Right cardiac atrium (tissue), 5 donors: ENCODE measurements around the gene ITCH. TPM values are rescaled to one million over a fixed set of nuclear protein-coding genes. Genes with fewer than 3 reads are reported as not detected.
"Not testable (repeated sequence)": the region's sequence is repeated elsewhere in the genome, so short reads cannot be mapped to it uniquely, and the experiment has no call there.

ENCODE experiments used
- ATAC-seq, 2 donors: fragments of 200-7000 bp; cut with Tn5 transposase; one replicate each; pipeline versions ENCODE4 v1.8.0 to v1.9.1; 2020; ENCODE audit warnings: moderate library complexity in 2 of 2, mild to moderate bottlenecking in 1 of 2
- DNase-seq, 3 donors: peaks; one replicate each; pipeline ENCODE4 v3.0.0-alpha.2; 2020
- H3K27ac ChIP-seq: one replicate; pipeline ENCODE4 v1.5.1; 2013; ENCODE audit warnings: mild to moderate bottlenecking, low read length, control low read depth, moderate library complexity
- H3K27me3 ChIP-seq: one replicate; pipeline ENCODE4 v1.6.1; 2013; ENCODE audit not compliant: control insufficient read depth, insufficient read depth
- H3K4me1 ChIP-seq: one replicate; pipeline ENCODE4 v1.6.1; 2013; ENCODE audit warnings: low read length; ENCODE audit not compliant: control insufficient read depth, insufficient read depth
- H3K4me3 ChIP-seq: one replicate; pipeline ENCODE4 v1.5.1; 2013; ENCODE audit warnings: low read length, control low read depth
- H3K9me3 ChIP-seq: one replicate; pipeline ENCODE4 v1.6.1; 2013; ENCODE audit warnings: low read length; ENCODE audit not compliant: control insufficient read depth
- WGBS: extraction: QIAGEN DNeasy Blood & Tissue Kit; methylation state at CpG from one replicate; pipeline ENCODE4 v1.1.7; 2013; 5-methylcytosine and 5-hydroxymethylcytosine counted together
- intact Hi-C, 4 donors: fragments of 100-400 bp; cut with DNase I; formaldehyde crosslinking; loops; one replicate each; pipeline versions ENCODE4 v1.11.0 to v1.14.0; 2022 to 2023
- polyA plus RNA-seq: library from polyadenylated mRNA; stranded (reverse); fragments of 200-250 nt; gene quantifications from one replicate; pipeline ENCODE4 v1.2.3, GENCODE V29; 2013
- total RNA-seq, 4 donors: library from RNA; stranded (reverse); fragmentation: NEBNext Ultra II Directional; extraction: Animal tissue kit (Norgen Biotek cat#: 25700); gene quantifications; one replicate each; pipeline ENCODE4 v1.2.1, GENCODE V29; 2021
- donor health status: healthy with polysubstance abuse.
- donor health status: DM: no; HTN: yes; CAD: no.
- donor health status: DM: no; HTN: no; CAD: no.
- donor health status: DM: no; HTN: yes; CAD: no; lungs with severe emphysema.
- donor health status: DM: yes; HTN: yes; CAD: no.

Gene ITCH
- total and polyA plus RNA-seq, 5 donors: 9.7 to 54.9 (median 48.6) TPM

DNA sequence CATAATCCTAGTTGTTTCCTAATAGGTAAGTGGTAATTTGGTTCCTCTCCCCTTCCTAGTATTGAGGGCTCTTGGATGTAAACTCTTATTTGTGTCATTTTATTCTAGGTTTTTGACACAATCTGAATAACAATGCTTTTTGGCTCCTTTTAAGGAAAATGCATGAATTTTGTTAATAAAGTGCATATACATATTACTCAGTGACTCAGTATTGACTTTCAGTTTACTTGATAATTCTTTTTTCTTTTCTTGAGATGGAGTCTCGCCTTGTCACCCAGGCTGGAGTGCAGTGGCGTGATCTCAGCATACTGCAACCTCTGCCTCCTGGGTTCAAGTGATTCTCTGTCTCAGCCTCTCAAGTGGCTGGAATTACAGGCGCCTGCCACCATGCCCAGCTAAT lies 19.1 kb downstream of the ITCH start:
- no peak for DNase-seq
- intact Hi-C loops: no loop called here
- WGBS: 97% methylated on average over 3 of the region's 3 CpGs
- no peaks in the 10 kb centered on the region for H3K27me3 ChIP-seq
- no peak overlapping the region for H3K27ac ChIP-seq
- H3K4me1 ChIP-seq: peaks cover 3% of the 10 kb centered on the region
- no peaks in the 10 kb centered on the region for H3K9me3 ChIP-seq
- no peak overlapping the region for H3K4me3 ChIP-seq
- no peak for ATAC-seq

DNA sequence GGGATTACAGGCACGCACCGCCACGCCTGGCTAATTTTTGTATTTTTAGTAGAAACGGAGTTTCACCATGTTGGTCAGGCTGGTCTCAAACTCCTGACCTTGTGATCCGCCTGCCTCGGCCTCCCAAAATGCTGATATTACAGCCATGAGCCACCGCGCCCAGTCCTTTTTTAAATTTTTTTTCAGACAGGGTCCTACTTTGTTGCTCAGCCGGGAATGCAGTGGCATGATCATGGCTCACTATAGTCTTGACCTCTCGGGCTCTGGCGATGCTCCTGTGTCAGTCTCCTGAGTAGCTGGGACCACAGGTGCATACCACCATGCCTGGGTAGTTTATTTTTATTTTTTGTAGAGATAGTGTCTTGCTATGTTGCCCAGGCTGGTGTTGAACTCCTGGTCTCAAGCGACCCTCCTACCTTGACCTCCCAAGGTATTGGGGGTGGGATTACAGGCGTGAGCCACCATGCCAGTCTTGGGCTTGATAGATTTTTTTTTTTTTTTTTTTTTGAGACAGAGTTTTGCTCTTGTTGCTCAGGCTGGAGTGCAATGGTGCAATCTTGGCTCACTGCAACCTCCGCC lies 19.9 kb downstream of the ITCH start:
- 95% methylated on average over 14 of the region's 14 CpGs for WGBS
- H3K4me1 ChIP-seq, H3K4me3 ChIP-seq, H3K9me3 ChIP-seq, intact Hi-C loops, DNase-seq, H3K27me3 ChIP-seq, H3K27ac ChIP-seq, ATAC-seq: not testable (repeated sequence)

DNA sequence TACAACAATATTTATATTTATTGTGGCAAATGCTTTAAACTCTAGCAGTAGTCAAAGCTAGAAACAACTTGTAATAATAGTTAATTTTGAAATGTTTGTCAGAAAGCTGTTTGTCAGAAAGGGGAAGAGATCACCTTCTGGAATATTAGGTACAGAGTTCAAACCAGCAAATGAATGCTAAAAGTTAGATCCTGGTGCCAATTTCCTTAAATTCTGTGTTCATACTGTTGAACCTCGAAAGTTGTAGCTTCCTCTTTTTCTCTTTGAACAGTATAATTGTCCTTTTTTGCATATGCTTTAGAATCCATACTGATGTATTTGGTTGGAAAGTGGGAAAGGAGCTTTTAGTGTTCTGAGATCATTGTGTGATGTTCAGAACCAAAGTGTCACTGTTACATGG lies 22.4 kb downstream of the ITCH start:
- no peak for DNase-seq

GRCh38 chr20:34388000-34388399 lies 24.9 kb downstream of the ITCH start:
- peaks cover 3% of the 10 kb centered on the region for H3K4me1 ChIP-seq
- no peak overlapping the region for H3K27ac ChIP-seq
- 90% methylated on average over 3 of the region's 3 CpGs for WGBS

More for the DNA sequence above, 22.4 kb downstream of the ITCH start:
- WGBS: 52% methylated on average over 1 of the region's 1 CpG
- no peak for ATAC-seq
- intact Hi-C loops: no loop called here
- no peak overlapping the region for H3K27ac ChIP-seq
- no peaks in the 10 kb centered on the region for H3K27me3 ChIP-seq
- H3K4me1 ChIP-seq: peaks cover 3% of the 10 kb centered on the region
- no peaks in the 10 kb centered on the region for H3K9me3 ChIP-seq
- H3K4me3 ChIP-seq: no peak overlapping the region

GRCh38 chr20:34388678-34389077 lies 25.6 kb downstream of the ITCH start:
- no peaks in the 10 kb centered on the region for H3K27me3 ChIP-seq
- ATAC-seq (no peak), DNase-seq (no peak)
- H3K9me3 ChIP-seq: no peaks in the 10 kb centered on the region
- H3K4me3 ChIP-seq: no peak overlapping the region
- intact Hi-C loops: no loop called here
- no peak overlapping the region for H3K27ac ChIP-seq
- peaks cover 3% of the 10 kb centered on the region for H3K4me1 ChIP-seq
- WGBS: 93% methylated on average over 2 of the region's 2 CpGs

More at GRCh38 chr20:34388000-34388399, 24.9 kb downstream of the ITCH start:
- Histone ChIP-seq H3K9me3 (no peaks in the 10 kb centered on the region), H3K4me3 (no peak overlapping the region), H3K27me3 (no peaks in the 10 kb centered on the region)
- intact Hi-C loops: no loop called here
- ATAC-seq (no peak), DNase-seq (no peak)

GRCh38 chr20:34389206-34389953 lies 26.3 kb downstream of the ITCH start:
- WGBS: 67% methylated on average over 2 of the region's 2 CpGs
- intact Hi-C loops: no loop called here
- H3K27me3 ChIP-seq: no peaks in the 10 kb centered on the region
- no peaks in the 10 kb centered on the region for H3K9me3 ChIP-seq
- no peak overlapping the region for H3K4me3 ChIP-seq
- DNase-seq: no peak
- ATAC-seq: no peak
- no peak overlapping the region for H3K27ac ChIP-seq
- peaks cover 3% of the 10 kb centered on the region for H3K4me1 ChIP-seq

DNA sequence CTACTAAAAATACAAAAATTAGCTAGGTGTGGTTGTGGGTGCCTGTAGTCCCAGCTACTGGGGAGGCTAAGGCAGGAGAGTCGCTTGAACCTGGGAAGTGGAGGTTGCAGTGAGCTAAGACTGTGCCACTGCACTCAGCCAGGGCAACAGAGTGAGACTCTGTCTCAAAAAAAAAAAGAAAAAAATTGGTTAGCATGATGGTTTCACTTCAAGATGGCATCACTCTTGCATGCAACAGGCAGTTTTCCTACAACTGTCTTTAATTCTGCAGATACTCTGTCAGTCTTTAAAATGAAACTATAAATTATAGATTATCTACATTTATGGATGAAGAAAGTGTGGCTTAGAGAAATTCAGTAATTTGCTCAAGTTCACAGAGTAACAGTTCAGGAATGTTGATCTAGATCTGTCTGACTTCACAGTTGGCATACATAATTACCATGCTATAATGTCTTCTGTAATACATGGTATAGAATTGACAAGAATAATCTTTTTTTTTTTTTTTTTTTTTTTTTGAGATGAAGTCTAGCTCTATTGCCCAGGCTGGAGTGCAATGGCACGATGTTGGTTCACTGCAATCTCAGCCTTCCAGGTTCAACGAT lies 27.0 kb downstream of the ITCH start:
- intact Hi-C loops: no loop called here
- H3K4me3 ChIP-seq: no peak overlapping the region
- no peaks in the 10 kb centered on the region for H3K27me3 ChIP-seq
- ATAC-seq: no peak
- peaks cover 2% of the 10 kb centered on the region for H3K4me1 ChIP-seq
- H3K27ac ChIP-seq: no peak overlapping the region
- no peaks in the 10 kb centered on the region for H3K9me3 ChIP-seq
- WGBS: over 99% methylated on average over 3 of the region's 3 CpGs
- DNase-seq: no peak

DNA sequence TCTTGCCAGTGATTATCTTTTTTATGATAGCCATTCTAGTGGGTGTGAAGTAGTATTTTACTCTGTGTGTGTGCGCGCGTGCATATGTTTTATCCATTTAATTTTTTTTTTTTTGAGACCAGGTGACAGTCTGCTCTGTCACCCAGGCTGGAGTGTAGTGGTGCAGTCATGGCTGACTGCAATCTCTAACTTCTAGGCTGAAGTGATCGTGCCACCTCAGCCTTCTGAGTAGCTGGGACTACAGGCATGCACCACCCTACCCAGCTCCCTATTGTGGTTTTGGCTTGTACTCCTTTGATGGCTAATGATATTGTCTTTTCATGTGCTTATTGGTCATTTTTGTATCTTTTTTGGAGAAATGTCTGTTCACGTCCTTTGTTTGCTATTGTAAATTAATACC lies 33.3 kb downstream of the ITCH start:
- no peak overlapping the region for H3K4me3 ChIP-seq
- no peaks in the 10 kb centered on the region for H3K9me3 ChIP-seq
- H3K27me3 ChIP-seq: no peaks in the 10 kb centered on the region
- 75% methylated on average over 5 of the region's 5 CpGs for WGBS
- no peak overlapping the region for H3K27ac ChIP-seq
- no peak for DNase-seq
- intact Hi-C loops: no loop called here
- H3K4me1 ChIP-seq: peaks cover 2% of the 10 kb centered on the region
- peak; percentile 41 to 47 for ATAC-seq

DNA sequence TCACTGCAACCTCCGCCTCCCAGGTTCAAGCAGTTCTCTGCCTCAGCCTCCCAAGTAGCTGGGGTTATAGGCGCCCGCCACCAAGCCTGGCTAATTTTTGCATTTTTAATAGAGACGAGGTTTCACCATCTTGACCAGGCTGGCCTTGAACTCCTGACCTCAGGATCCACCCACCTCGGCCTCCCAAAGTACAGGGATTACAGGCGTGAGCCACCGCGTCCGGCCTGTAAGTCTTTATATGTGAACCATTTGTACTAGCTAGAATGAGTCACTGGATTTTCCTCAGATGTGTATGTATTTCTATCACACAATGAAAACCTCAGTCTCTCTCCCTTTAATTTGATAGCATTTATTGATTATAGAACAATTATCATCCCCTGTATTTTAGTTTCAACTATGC lies 34.0 kb downstream of the ITCH start:
- H3K4me1 ChIP-seq: peaks cover 2% of the 10 kb centered on the region
- ATAC-seq: no peak
- H3K4me3 ChIP-seq: no peak overlapping the region
- H3K27ac ChIP-seq: no peak overlapping the region
- intact Hi-C loops: no loop called here
- DNase-seq: no peak
- WGBS: 96% methylated on average over 9 of the region's 9 CpGs
- H3K27me3 ChIP-seq: no peaks in the 10 kb centered on the region
- H3K9me3 ChIP-seq: no peaks in the 10 kb centered on the region

DNA sequence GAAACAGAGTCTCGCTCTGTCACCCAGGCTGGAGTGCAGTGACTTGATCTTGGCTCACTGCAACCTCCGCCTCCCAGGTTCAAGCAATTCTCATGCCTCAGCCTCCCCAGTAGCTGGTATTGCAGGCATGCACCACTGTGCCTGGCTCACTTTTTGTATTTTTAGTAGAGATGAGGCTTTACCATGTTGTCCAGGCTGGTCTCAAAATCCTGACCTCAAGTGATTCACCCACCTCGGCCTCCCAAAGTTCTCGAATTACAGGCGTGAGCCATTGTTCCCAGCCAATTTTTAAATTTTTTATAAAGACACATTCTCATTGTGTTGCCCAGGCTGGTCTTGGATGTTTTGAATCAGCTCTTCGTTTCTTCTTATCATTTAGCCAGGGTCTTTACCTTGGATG lies 37.7 kb downstream of the ITCH start:
- ATAC-seq, intact Hi-C loops, H3K27ac ChIP-seq, H3K4me3 ChIP-seq, DNase-seq, H3K27me3 ChIP-seq, H3K9me3 ChIP-seq, H3K4me1 ChIP-seq: not testable (repeated sequence)
- 79% methylated on average over 6 of the region's 6 CpGs for WGBS

- intact Hi-C loops: no loop called here
- Histone ChIP-seq H3K27me3 (no peaks in the 10 kb centered on the region), H3K27ac (no peak overlapping the region), H3K9me3 (no peaks in the 10 kb centered on the region), H3K4me1 (peaks cover 5% of the 10 kb centered on the region), H3K4me3 (no peak overlapping the region)
- 81% methylated on average over 8 of the region's 8 CpGs for WGBS
- ATAC-seq (no peak), DNase-seq (no peak)
Observed at GRCh38 chr20:34401741-34402455, 38.8 kb downstream of the ITCH start.
